Suprapubic skin (tissue), 4 donors: ENCODE data around the gene RALGPS1.

ENCODE experiments used
- EP300 ChIP-seq: sonication (generic); formaldehyde crosslinking; IDR thresholded peaks from one replicate; pipeline ENCODE4 v1.6.1; 2017; ENCODE audit warnings: antibody characterized with exemption
- POLR2A ChIP-seq, 2 donors: fragments of 450-650 bp; IDR thresholded peaks; one replicate each; pipeline ENCODE4 v1.6.1; 2017; ENCODE audit warnings: antibody characterized with exemption in 2 of 2, mild to moderate bottlenecking in 2 of 2, moderate library complexity in 2 of 2
- POLR2AphosphoS5 ChIP-seq, 3 donors: sonication (generic); formaldehyde crosslinking; IDR thresholded peaks; one replicate each; pipeline ENCODE4 v1.6.1; 2017; ENCODE audit warnings: antibody characterized with exemption in 3 of 3
- TF ChIP-seq, protein P1 (sequence below), 2 donors: fragments of 200-600 bp in 1 of 2; fragments of 450-650 bp in 1 of 2; sonication (generic) in 1 of 2; IDR thresholded peaks; one replicate each; pipeline ENCODE4 v1.5.1; 2016 to 2019; ENCODE audit warnings: antibody characterized with exemption in 2 of 2, mild to moderate bottlenecking in 1 of 2, moderate library complexity in 1 of 2

DNA sequence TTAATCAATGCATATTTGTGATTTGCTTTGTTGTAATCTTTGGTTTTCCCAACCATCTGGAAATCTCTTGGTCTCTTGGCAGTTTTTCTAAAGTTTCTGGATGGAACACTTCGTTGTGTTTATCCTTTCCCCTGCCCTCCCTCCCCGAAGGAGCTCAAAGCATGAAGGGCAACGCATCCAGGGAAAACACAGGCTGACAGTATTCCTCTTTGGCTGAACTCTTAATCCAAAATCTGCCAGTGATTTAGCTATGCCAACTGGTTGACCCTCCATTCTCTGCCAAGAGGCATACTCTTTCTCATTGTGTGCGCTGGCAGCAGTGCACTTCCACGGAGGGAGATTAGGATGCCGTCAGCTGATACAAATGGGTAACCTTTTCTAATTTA lies 33.6 kb upstream of the RALGPS1 start:
- TF ChIP-seq, protein P1, sequence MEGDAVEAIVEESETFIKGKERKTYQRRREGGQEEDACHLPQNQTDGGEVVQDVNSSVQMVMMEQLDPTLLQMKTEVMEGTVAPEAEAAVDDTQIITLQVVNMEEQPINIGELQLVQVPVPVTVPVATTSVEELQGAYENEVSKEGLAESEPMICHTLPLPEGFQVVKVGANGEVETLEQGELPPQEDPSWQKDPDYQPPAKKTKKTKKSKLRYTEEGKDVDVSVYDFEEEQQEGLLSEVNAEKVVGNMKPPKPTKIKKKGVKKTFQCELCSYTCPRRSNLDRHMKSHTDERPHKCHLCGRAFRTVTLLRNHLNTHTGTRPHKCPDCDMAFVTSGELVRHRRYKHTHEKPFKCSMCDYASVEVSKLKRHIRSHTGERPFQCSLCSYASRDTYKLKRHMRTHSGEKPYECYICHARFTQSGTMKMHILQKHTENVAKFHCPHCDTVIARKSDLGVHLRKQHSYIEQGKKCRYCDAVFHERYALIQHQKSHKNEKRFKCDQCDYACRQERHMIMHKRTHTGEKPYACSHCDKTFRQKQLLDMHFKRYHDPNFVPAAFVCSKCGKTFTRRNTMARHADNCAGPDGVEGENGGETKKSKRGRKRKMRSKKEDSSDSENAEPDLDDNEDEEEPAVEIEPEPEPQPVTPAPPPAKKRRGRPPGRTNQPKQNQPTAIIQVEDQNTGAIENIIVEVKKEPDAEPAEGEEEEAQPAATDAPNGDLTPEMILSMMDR (IDR thresholded peaks at IDR 0.05) = no peak
- TF ChIP-seq POLR2A (IDR thresholded peaks at IDR 0.05) (no peak), EP300 (no peak), POLR2AphosphoS5 (IDR thresholded peaks at IDR 0.05) (no peak)
